GM12878 (cell line): ENCODE results near the gene CHAT. TPM values are rescaled to one million over a fixed set of nuclear protein-coding genes. Genes with fewer than 3 reads are reported as not detected.
"Not testable (repeated sequence)": the region's sequence is repeated elsewhere in the genome, so short reads cannot be mapped to it uniquely, and the experiment has no call there.

Experiments used
- ATAC-seq: fragments of 200-7000 bp; cut with Tn5 transposase; 3 replicates; pipeline ENCODE4 v1.9.1; 2020; ENCODE audit warnings: mild to moderate bottlenecking, moderate library complexity
- BruUV-seq: library from RNA; stranded (reverse); fragments of 400-500 nt; replicated peaks from 2 replicates; lab custom pipeline; 2021; lab: Mats Ljungman, UMichigan
- CTCF ChIA-PET: fragments of 300-600 bp; sonication (Branson Sonifier 250); formaldehyde crosslinking; extraction: SDS; loops from one replicate; lab custom pipeline; 2021; ENCODE audit warnings: inconsistent platforms; lab: Yijun Ruan, JAX
- POLR2A ChIA-PET: fragments of 350-600 bp; formaldehyde crosslinking; extraction: SDS; loops from one replicate; lab custom pipeline; 2021; ENCODE audit warnings: inconsistent platforms; lab: Charles Lee
- RAD21 ChIA-PET: fragments of 300-600 bp; sonication (Branson Sonifier 250); formaldehyde crosslinking; loops from one replicate; lab custom pipeline; 2023; ENCODE audit warnings: antibody characterized with exemption; ENCODE audit not compliant: unreplicated experiment; lab: Charles Lee
- SMC1A ChIA-PET: fragments of 300-600 bp; sonication (Branson Sonifier 250); formaldehyde crosslinking; loops from one replicate; lab custom pipeline; 2023; ENCODE audit not compliant: unreplicated experiment, uncharacterized antibody; lab: Charles Lee
- DNase-seq: peaks from one replicate; pipeline ENCODE4 v3.0.0-alpha.2; 2011; ENCODE audit warnings: low read depth, low spot score
- FAIRE-seq: peaks from 3 replicates; lab custom pipeline; 2011; peaks lifted over from hg19 to GRCh38; lab: Jason Lieb, UNC
- H2AFZ ChIP-seq: 2 replicates; pipeline ENCODE4 v1.6.0; 2011; ENCODE audit warnings: low read depth, low read length, control low read depth; ENCODE audit not compliant: control insufficient read depth
- H3K27ac ChIP-seq: 2 replicates; pipeline ENCODE4 v1.5.1; 2011; ENCODE audit warnings: control low read depth; ENCODE audit not compliant: control insufficient read depth, insufficient read depth
- H3K27me3 ChIP-seq, 2 experiments: replicated peaks in 1 of 2; 2 replicates each; pipeline versions ENCODE4 v1.6.0 to v1.6.1; 2011; ENCODE audit warnings: low read length in 1 of 2; ENCODE audit not compliant: control insufficient read depth in 2 of 2, insufficient read depth in 2 of 2
- H3K36me3 ChIP-seq, 2 experiments: 2 replicates each; pipeline ENCODE4 v1.5.1; 2011; ENCODE audit warnings: low read length in 1 of 2; ENCODE audit not compliant: control insufficient read depth in 2 of 2, insufficient read depth in 2 of 2
- H3K4me1 ChIP-seq: 2 replicates; pipeline ENCODE4 v1.6.1; 2011; ENCODE audit warnings: mild to moderate bottlenecking, low read length, moderate library complexity, mixed read lengths; ENCODE audit not compliant: control insufficient read depth, insufficient read depth
- H3K4me2 ChIP-seq: 2 replicates; pipeline ENCODE4 v1.6.0; 2011; ENCODE audit warnings: control low read depth; ENCODE audit not compliant: control insufficient read depth, insufficient read depth
- H3K4me3 ChIP-seq: fragments of 200-600 bp; sonication (generic); 2 replicates; pipeline ENCODE4 v1.5.1; 2016
- H3K79me2 ChIP-seq: 2 replicates; pipeline ENCODE4 v1.6.0; 2011; ENCODE audit warnings: low read length; ENCODE audit not compliant: control insufficient read depth, insufficient read depth
- H3K9ac ChIP-seq: 2 replicates; pipeline ENCODE4 v1.8.0; 2011; ENCODE audit warnings: low read length, control low read depth, mixed read lengths; ENCODE audit not compliant: control insufficient read depth, insufficient read depth
- H3K9me3 ChIP-seq: replicated peaks from 3 replicates; pipeline ENCODE4 v1.5.1; 2011; ENCODE audit warnings: mild to moderate bottlenecking, low read length; ENCODE audit not compliant: control insufficient read depth, insufficient read depth
- H4K20me1 ChIP-seq: 2 replicates; pipeline ENCODE4 v1.6.0; 2011; ENCODE audit not compliant: control insufficient read depth, insufficient read depth
- BHLHE40 ChIP-seq, 2 experiments: fragments of 450-650 bp in 1 of 2; IDR thresholded peaks; 2 replicates each; pipeline ENCODE4 v1.6.1; 2011 to 2017; ENCODE audit warnings: low read depth in 2 of 2, borderline replicate concordance in 1 of 2, improper control_type of control experiment in 1 of 2, low read length in 1 of 2, mild to moderate bottlenecking in 1 of 2
- FOS ChIP-seq: IDR thresholded peaks from 3 replicates; pipeline ENCODE4 v1.6.1; 2011; ENCODE audit warnings: borderline replicate concordance; ENCODE audit not compliant: insufficient read length; ENCODE audit errors: extremely low read depth
- NFYB ChIP-seq: IDR thresholded peaks from 2 replicates; pipeline ENCODE4 v1.6.1; 2011; ENCODE audit warnings: low read depth, mild to moderate bottlenecking, low read length, improper control_type of control experiment, moderate library complexity; ENCODE audit not compliant: insufficient read depth
- USF1 ChIP-seq: IDR thresholded peaks from 2 replicates; pipeline ENCODE4 v1.6.1; 2011; ENCODE audit warnings: borderline replicate concordance, low read depth, mild to moderate bottlenecking, moderate library complexity, mixed read lengths, low read length; ENCODE audit not compliant: insufficient read depth; ENCODE audit errors: extremely low read length
- WGBS: methylation state at CpG from one replicate; pipeline ENCODE4 v1.1.6; 2016; ENCODE audit warnings: low lambda C conversion rate; ENCODE audit not compliant: insufficient replicate concordance, insufficient coverage; ENCODE audit errors: missing lambda C conversion rate; 5-methylcytosine and 5-hydroxymethylcytosine counted together
- in situ Hi-C: fragments of 300-500 bp; cut with MboI; formaldehyde crosslinking; loops from 9 replicates; pipeline ENCODE4 v1.14.3; 2018; ENCODE audit warnings: mixed read lengths
- intact Hi-C: fragments of 100-400 bp; cut with micrococcal nuclease; formaldehyde crosslinking; loops from one replicate; pipeline ENCODE4 v1.14.2; 2022; ENCODE audit not compliant: unreplicated experiment
- polyA plus RNA-seq, 11 experiments: library from polyadenylated mRNA; depleted of rRNA in 4 of 11; unstranded in 6 of 11; stranded (reverse) in 5 of 11; fragments of >200 nt; fragmentation: Nextera tagmentation in 4 of 11; fragmentation: Illumina TruSeq in 1 of 11; extraction: Ambion mirVana in 4 of 11; extraction: Trizol in 1 of 11; gene quantifications; 1 replicate in 1 of 11; 2 replicates in 10 of 11; pipeline versions ENCODE4 v1.2.1 to v1.2.3, GENCODE V29; 2011 to 2016; ENCODE audit warnings: inconsistent platforms in 2 of 11, missing spikeins in 2 of 11, low read depth in 1 of 11
- total RNA-seq, 4 experiments: library from RNA; depleted of rRNA in 3 of 4; stranded (reverse); fragments of >200 nt in 3 of 4; fragmentation: Illumina TruSeq in 1 of 4; extraction: Trizol in 1 of 4; gene quantifications; 2 replicates each; pipeline versions ENCODE4 v1.2.1 to v1.2.3, GENCODE V29; 2013 to 2021

The CHAT gene
- total and polyA plus RNA-seq, 10 of the 15 experiments (the other 5 are each of a cell fraction or from before 2014, with no cell fraction given) = not detected

DNA sequence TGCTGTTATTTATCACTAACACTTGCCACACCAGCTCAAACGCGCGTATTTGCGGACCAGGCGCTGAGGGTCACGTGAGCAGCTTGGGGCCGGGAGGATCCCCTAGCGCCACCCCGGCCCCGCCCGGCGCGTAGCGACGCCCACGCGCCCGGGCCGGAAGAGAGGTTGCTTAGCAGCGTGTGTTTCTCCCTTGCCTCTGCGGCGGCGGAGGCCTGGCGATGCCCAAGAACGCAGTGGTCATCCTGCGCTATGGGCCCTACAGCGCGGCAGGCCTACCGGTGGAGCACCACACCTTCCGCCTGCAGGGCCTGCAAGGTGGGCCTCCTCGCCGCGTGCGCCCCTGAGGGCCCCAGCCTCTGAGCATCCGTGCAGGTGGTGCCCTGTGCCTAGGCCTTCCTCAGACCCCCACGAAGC, 65.7 kb downstream of the CHAT start, which contains the start of gene C10orf53:
TSS of gene C10orf53 (plus strand) at position 172 of the 414 bp plus-strand sequence. CDS start at position 219, 47 bp downstream.
- H3K4me1 ChIP-seq = no peaks in the 10 kb centered on the region
- ATAC-seq (peak; percentile 58), FAIRE-seq (no peak), DNase-seq (no peak)
- no peaks in the 10 kb centered on the region; the same call in 2 of the 3 replicates for H3K9me3 ChIP-seq
- intact Hi-C loops (no loop called here), in situ Hi-C loops (no loop called here)
- no TSS peak for BruUV-seq
- H3K27ac ChIP-seq = no peak within 1 kb of the TSS
- H3K36me3 ChIP-seq = no peaks in the 10 kb centered on the region
- SMC1A ChIA-PET = no interaction called here
- H3K27me3 ChIP-seq = no peaks in the 10 kb centered on the region; a peak in 2 of 4 replicates
- CTCF ChIA-PET = no interaction called here
- H4K20me1 ChIP-seq = no peaks in the 10 kb centered on the region
- POLR2A ChIA-PET = no interaction called here
- no peak within 1 kb of the TSS for H2AFZ ChIP-seq
- TF ChIP-seq USF1 (peak; percentile 48), FOS (no peak), BHLHE40 (IDR thresholded peaks at IDR 0.05; ENCODE audit: borderline replicate concordance in 1 of 2, low read depth in 2 of 2, low read length in 1 of 2) (peak; percentile 9 to 62; a peak in 2 of 4 replicates)
- RAD21 ChIA-PET = no interaction called here
- no peak within 1 kb of the TSS for H3K4me3 ChIP-seq
- H3K9ac ChIP-seq = no peak within 1 kb of the TSS
- no peak within 1 kb of the TSS for H3K4me2 ChIP-seq
- 50% methylated on average over 18 of the region's 36 CpGs for WGBS
- H3K79me2 ChIP-seq = no peaks in the 10 kb centered on the region

- H4K20me1 ChIP-seq, H3K27me3 ChIP-seq, H3K4me3 ChIP-seq, H3K9ac ChIP-seq, H3K36me3 ChIP-seq, H3K9me3 ChIP-seq, intact Hi-C loops, ATAC-seq, BruUV-seq, in situ Hi-C loops, H3K79me2 ChIP-seq, H3K4me1 ChIP-seq, H3K4me2 ChIP-seq, RAD21 ChIA-PET, DNase-seq, CTCF ChIA-PET, FAIRE-seq, H3K27ac ChIP-seq, H2AFZ ChIP-seq, SMC1A ChIA-PET: not testable (repeated sequence)
- TF ChIP-seq NFYB = peak; percentile 62; the same call in 1 of the 2 replicates
- 19% methylated on average over 3 of the region's 5 CpGs for WGBS
- POLR2A ChIA-PET = interaction anchor here (0.6 kb wide), 1 partner anchor 14 kb away, joined by 4 read pairs; no protein-coding TSS in a partner anchor
Measured at GRCh38 chr10:49682449-49682848, 68.6 kb downstream of the CHAT start.
